Limb (tissue), 2 donors: ENCODE measurements around the gene TMEM178B.

ENCODE experiments used
- DNase-seq, 2 donors: peaks; one replicate each; pipeline ENCODE4 v3.0.0-alpha.2; 2016; ENCODE audit errors: extremely low spot score in 2 of 2

Gene TMEM178B

GRCh38 chr7:141461924-141462323 is 388.1 kb downstream of the TMEM178B start:
- DNase-seq: no peak

- DNase-seq: no peak
These were observed 389.1 kb downstream of the TMEM178B start for GRCh38 chr7:141462958-141463357.

DNA sequence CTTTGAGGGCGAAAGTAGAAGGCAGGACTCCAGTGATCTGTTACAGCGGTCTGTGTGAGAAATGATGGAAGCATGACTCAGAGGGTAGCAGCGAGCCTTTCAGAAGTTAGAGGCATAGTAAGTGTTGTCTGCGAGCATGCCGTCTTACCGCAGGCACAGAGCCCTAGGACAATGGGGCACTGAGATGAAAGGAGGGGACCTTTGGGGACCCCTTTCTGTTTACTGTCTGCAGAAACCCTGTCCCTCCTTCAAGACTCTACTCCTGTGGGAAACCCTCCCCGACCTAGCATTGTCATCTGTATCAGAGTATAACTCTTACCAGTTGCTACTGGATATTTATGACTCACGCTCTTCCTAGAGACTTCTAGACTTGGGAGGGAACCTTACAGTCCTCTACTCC is 390.1 kb downstream of the TMEM178B start:
- DNase-seq: no peak

DNA sequence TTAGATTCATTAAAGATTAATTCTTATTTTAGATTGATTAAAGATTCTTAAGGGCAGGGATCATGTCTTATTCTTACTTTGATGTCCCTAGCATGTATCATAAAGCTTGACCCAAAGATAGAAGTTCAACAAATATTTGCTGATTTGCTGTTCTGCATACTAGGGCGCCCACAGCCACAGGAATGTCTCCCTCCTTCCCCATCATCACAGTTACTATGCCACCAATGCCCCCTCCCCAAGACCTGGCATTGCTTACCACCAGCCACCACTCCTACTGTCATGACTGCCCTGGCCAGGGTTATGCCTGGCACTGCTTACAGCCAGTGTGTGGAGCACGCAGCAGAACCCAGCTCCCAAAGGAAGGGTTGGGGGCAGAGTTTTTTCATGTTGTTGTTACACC is 390.7 kb downstream of the TMEM178B start:
- DNase-seq: no peak

DNA sequence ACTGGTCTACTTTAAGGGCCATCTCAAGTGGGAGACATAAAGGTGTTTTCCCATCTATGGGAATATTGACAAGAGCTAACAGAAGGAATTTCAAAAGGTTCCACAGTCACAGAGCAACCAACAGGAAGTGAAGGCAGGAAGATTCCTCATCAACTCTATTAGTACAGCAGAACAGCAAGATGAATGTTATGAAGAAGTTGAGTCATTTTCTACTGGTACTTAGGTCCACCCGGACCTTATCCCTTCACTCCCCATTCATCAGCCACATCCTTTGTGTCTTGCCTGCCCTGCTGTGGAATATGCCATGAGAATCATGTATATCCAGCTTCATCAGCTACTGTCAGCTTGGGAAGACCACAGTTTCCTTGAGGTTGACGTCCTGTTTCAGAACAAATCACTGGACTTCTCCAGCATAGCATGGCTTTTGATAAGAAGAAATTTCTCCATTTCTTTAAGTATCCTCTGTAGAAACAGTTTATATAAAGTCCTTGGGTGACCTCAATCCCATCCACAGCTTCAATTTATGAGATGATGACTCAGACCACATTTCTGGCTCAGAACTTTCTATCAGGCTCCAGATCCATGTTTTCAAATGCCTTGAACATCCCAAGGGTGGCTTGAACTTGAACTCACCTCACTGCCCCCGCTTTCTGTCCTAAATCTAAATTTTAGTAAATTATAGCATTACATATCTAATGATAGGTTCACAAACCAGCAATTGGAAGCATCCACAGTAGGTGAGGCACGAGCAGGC is 392.5 kb downstream of the TMEM178B start:
- DNase-seq: no peak

DNA sequence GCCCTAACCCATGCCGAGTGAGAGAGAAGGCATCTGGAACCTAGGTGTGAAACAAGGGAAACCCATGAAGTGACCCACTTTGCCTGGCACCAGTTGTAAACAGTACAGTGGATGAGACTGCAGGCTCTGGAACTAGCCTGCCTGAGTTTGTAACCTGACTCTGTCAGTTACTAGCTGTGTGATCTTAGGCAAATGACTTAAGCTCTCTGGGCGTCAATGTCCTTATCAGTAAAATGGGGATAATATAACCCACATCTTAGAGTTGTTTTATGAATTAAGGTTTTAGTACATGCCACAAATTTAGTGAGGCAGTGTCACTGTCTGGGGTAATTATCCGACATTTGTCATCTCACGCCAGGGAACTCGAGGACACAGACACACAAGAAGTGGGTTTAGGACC is 394.5 kb downstream of the TMEM178B start:
- no peak for DNase-seq

DNA sequence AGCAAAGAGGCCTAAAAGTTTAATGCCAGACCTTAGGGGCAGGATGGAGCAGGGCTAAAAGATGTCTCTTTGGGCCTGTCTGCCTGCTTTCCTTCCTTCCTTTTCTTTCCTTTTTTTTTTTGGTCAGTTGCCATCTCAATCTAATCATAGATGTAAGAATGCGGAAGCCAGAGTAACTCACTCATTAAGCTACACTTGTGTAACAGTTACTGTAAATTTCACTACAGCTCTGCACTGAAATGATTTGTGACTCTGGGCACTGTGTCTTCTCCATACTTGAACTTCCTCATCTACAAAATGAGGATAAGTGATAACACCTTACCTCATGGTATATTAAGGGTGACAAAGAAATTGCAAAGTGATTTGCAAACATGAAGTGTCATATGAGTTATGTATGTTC is 401.8 kb downstream of the TMEM178B start:
- no peak for DNase-seq

DNA sequence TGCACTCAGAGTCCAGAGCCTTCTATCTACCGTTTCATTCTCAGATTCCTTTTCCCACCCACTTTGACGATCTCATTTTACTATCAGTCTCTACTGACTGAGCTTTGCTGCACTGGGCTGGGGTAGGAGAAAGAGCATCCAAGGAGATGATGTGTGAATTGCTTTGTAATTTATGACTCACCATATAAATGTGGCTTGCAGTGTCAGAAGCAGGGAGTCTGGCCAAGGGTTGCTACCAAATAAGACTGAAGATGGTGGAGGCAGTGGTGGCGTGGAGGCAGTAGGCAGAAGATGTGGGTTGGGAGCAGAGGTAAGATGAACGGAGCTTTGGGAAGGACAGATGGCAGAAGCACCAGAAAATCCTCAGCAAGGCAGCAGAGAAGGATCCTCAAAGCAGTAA is 404.0 kb downstream of the TMEM178B start:
- no peak for DNase-seq

DNA sequence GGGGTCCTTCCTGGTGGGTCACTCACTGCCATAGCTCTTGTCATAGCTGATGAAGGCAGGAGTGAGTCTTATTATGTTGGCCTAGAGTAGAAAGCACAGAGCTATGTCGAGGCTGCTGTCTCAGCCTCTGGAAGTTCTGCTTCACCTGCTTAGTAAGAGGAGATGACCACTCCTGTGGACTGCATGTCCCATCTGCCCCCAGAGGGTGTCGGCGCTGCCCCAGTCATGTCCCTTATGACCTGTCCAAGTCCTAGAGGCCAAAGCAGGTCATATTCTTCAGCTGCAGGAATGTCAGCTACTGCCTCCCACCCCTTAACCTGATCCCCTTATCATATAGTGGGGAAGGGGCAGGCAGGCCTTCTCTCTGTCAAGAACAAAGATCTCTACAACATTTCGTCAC is 405.0 kb downstream of the TMEM178B start:
- DNase-seq: no peak

- DNase-seq: no peak
These were observed 407.1 kb downstream of the TMEM178B start for GRCh38 chr7:141480953-141481352.

GRCh38 chr7:141481971-141482370 is 408.1 kb downstream of the TMEM178B start:
- no peak for DNase-seq

DNA sequence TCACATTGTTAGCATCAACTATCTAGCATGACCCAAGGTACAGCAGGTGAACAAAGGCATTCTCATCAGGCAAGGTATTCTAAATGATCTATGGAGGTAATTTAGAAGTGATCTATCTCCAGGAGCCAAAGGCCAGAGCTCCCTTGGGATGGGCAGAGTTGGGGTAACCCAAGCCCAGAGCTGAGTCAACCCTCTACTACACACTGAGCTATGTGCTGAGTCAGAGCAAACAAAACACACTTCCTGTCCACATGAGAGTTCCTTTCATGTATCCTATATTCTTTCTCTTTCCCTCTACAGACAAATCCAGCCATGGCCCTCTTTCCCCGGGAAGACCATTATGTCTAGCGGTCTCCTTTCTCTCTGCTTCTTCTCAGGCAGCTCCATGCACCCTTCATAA is 409.2 kb downstream of the TMEM178B start:
- no peak for DNase-seq

- DNase-seq: no peak
These were observed 411.0 kb downstream of the TMEM178B start for GRCh38 chr7:141484907-141485306.

- no peak for DNase-seq
These were observed 413.1 kb downstream of the TMEM178B start for GRCh38 chr7:141486959-141487358.

GRCh38 chr7:141490474-141490873 is 416.6 kb downstream of the TMEM178B start:
- no peak for DNase-seq

GRCh38 chr7:141495057-141495456 is 421.2 kb downstream of the TMEM178B start:
- DNase-seq: no peak

GRCh38 chr7:141497391-141497790 is 423.5 kb downstream of the TMEM178B start:
- DNase-seq: peak in 1 of 2 donors; percentile 4

- no peak for DNase-seq
These were observed 426.7 kb downstream of the TMEM178B start for GRCh38 chr7:141500608-141501007.

GRCh38 chr7:141501451-141501850 is 427.6 kb downstream of the TMEM178B start:
- no peak for DNase-seq

DNA sequence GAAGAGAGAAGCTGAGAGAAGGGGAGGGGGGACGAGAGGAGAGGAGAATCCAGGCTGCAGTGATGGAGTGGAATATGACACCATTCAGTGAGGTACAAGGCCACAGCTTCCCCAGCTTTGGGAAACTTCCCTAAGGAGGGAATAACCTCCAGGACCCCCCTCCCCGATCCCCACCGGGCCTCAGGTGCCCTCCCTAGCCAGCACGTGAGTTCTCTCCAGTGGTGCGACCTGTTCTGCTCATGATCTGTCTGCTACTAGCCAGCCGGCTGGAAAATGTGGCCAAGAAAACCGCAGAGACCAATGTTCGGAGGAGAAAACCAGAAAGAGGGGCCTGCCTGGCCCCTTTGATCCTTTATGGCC is 437.4 kb downstream of the TMEM178B start:
- peak in 1 of 2 donors; percentile 40 for DNase-seq

GRCh38 chr7:141511676-141512396 is 438.0 kb downstream of the TMEM178B start:
- peak in 1 of 2 donors; percentile 49 for DNase-seq

GRCh38 chr7:141512597-141512996 is 438.7 kb downstream of the TMEM178B start:
- DNase-seq: no peak

GRCh38 chr7:141513720-141514119 is 439.9 kb downstream of the TMEM178B start:
- no peak for DNase-seq
